NB4 (cell line): ENCODE measurements around the gene ATXN2L.

Experiments
- DNase-seq: peaks from one replicate; pipeline ENCODE4 v3.0.0; 2010; ENCODE audit warnings: low read depth
- H3K4me3 ChIP-seq: one replicate; pipeline ENCODE4 v1.5.1; 2011; ENCODE audit warnings: mild to moderate bottlenecking, low read depth, low read length, moderate library complexity
- CTCF ChIP-seq: IDR thresholded peaks from one replicate; pipeline ENCODE4 v1.5.1; 2012; ENCODE audit warnings: low read depth, low read length
- MAX ChIP-seq: IDR thresholded peaks from 2 replicates; pipeline ENCODE4 v1.6.1; 2011; ENCODE audit warnings: low read depth, low read length
- MYC ChIP-seq: IDR thresholded peaks from 2 replicates; pipeline ENCODE4 v1.6.1; 2011; ENCODE audit warnings: low read depth, low read length
- POLR2A ChIP-seq: IDR thresholded peaks from 2 replicates; pipeline ENCODE4 v1.6.1; 2011; ENCODE audit warnings: mild to moderate bottlenecking; ENCODE audit not compliant: insufficient read length; ENCODE audit errors: extremely low read depth

The ATXN2L gene

GRCh38 chr16:28838558-28838918 is 15.7 kb downstream of the ATXN2L start:
- no peak for DNase-seq
- TF ChIP-seq MAX: no peak
- no peak for TF ChIP-seq MYC
- no peak for TF ChIP-seq POLR2A
- TF ChIP-seq CTCF: no peak
- H3K4me3 ChIP-seq: no peak overlapping the region

DNA sequence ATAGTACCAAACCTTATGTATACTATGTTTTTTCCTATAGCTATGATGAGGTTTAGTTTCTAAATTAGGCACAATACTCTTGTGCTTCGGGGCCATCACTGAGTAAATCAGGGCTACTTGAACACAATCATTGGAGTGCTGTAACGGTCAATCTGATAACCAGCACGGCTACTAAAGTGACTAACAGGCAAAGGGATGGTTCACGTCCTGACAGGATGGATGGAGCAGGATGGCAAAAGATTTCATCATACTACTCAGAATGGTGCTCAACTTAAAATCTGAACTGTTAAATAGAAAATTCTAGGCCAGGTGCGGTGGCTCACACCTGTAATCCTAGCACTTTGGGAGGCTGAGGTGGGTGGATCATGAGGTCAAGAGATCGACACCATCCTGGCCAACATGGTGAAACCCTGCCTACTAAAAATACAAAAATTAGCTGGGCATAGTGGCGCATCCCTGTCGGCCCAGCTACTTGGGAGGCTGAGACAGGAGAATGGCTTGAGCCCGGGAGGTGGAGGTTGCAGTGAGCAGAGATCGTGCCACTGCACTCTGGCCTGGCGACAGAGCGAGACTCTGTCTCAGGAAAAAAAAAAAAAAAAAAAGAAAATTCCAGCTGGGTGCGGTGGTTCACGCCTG is 16.3 kb downstream of the ATXN2L start:
- no peak for DNase-seq
- no peak overlapping the region for H3K4me3 ChIP-seq
- TF ChIP-seq MYC (no peak), MAX (no peak), POLR2A (no peak), CTCF (no peak)

- no peak overlapping the region for H3K4me3 ChIP-seq
Measured at GRCh38 chr16:28839899-28840298, 17.1 kb downstream of the ATXN2L start.

GRCh38 chr16:28842696-28843095 is 19.9 kb downstream of the ATXN2L start:
- H3K4me3 ChIP-seq: no peak overlapping the region
- no peak for DNase-seq
- TF ChIP-seq CTCF (no peak), POLR2A (no peak), MAX (no peak), MYC (no peak)

More at GRCh38 chr16:28839899-28840298, 17.1 kb downstream of the ATXN2L start:
- DNase-seq: peak; percentile 28
- no peak for TF ChIP-seq MYC
- no peak for TF ChIP-seq MAX

- no peak overlapping the region for H3K4me3 ChIP-seq
- DNase-seq: no peak
- TF ChIP-seq MYC: no peak
- no peak for TF ChIP-seq MAX
- TF ChIP-seq POLR2A: no peak
- TF ChIP-seq CTCF: no peak
Measured at GRCh38 chr16:28843766-28844165, 21.0 kb downstream of the ATXN2L start.

GRCh38 chr16:28844226-28844885 is 21.6 kb downstream of the ATXN2L start:
- TF ChIP-seq MYC (no peak), CTCF (no peak), POLR2A (no peak), MAX (no peak)
- DNase-seq: no peak
- H3K4me3 ChIP-seq: no peak overlapping the region
